Esophagus muscularis mucosa (tissue), 3 donors: Measurements from ENCODE around the gene TTC29.

Experiments
- POLR2A ChIP-seq: fragments of 450-650 bp; IDR thresholded peaks from one replicate; pipeline ENCODE4 v1.6.1; 2017; ENCODE audit warnings: antibody characterized with exemption, moderate library complexity, mild to moderate bottlenecking, low read depth
- POLR2AphosphoS5 ChIP-seq, 2 donors: sonication (generic); formaldehyde crosslinking; IDR thresholded peaks; one replicate each; pipeline ENCODE4 v1.6.1; 2017; ENCODE audit warnings: antibody characterized with exemption in 2 of 2
- TF ChIP-seq, protein P1 (sequence below), 3 experiments: fragments of 200-600 bp in 2 of 3; fragments of 450-650 bp in 1 of 3; sonication (generic) in 2 of 3; IDR thresholded peaks; one replicate each; pipeline ENCODE4 v1.5.1; 2017 to 2019; ENCODE audit warnings: antibody characterized with exemption in 3 of 3, mild to moderate bottlenecking in 2 of 3, moderate library complexity in 1 of 3

DNA sequence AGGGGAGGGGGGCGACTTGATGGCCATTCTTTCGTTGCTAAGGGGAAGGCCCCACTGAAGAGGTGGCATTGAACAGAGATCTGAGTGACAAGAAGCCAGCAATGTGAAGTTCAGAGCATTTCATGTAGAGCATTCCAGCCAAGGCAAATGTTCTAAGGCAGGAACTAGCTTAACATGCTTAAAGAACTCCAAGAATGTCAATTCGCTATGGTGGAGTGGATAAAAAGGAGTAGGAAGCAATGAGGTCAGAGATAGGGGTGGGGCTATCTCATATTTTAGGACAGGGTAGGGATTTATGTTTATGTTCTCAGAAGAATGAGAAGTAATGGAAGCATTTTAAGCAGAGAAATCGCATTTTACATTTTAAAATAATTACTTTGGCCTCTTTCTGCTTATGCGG lies 130.9 kb downstream of the TTC29 start:
- TF ChIP-seq POLR2AphosphoS5 (IDR thresholded peaks at IDR 0.05), result no peak
- TF ChIP-seq, protein P1, sequence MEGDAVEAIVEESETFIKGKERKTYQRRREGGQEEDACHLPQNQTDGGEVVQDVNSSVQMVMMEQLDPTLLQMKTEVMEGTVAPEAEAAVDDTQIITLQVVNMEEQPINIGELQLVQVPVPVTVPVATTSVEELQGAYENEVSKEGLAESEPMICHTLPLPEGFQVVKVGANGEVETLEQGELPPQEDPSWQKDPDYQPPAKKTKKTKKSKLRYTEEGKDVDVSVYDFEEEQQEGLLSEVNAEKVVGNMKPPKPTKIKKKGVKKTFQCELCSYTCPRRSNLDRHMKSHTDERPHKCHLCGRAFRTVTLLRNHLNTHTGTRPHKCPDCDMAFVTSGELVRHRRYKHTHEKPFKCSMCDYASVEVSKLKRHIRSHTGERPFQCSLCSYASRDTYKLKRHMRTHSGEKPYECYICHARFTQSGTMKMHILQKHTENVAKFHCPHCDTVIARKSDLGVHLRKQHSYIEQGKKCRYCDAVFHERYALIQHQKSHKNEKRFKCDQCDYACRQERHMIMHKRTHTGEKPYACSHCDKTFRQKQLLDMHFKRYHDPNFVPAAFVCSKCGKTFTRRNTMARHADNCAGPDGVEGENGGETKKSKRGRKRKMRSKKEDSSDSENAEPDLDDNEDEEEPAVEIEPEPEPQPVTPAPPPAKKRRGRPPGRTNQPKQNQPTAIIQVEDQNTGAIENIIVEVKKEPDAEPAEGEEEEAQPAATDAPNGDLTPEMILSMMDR (IDR thresholded peaks at IDR 0.05), result no peak
- TF ChIP-seq POLR2A, result no peak
